ENCODE results near the gene SLC43A2. TPM values are rescaled to one million over a fixed set of nuclear protein-coding genes. Genes with fewer than 3 reads are reported as not detected.

SLC43A2 gene
- total RNA-seq, 1 experiment from 2014 or later: 11.0 TPM

DNA sequence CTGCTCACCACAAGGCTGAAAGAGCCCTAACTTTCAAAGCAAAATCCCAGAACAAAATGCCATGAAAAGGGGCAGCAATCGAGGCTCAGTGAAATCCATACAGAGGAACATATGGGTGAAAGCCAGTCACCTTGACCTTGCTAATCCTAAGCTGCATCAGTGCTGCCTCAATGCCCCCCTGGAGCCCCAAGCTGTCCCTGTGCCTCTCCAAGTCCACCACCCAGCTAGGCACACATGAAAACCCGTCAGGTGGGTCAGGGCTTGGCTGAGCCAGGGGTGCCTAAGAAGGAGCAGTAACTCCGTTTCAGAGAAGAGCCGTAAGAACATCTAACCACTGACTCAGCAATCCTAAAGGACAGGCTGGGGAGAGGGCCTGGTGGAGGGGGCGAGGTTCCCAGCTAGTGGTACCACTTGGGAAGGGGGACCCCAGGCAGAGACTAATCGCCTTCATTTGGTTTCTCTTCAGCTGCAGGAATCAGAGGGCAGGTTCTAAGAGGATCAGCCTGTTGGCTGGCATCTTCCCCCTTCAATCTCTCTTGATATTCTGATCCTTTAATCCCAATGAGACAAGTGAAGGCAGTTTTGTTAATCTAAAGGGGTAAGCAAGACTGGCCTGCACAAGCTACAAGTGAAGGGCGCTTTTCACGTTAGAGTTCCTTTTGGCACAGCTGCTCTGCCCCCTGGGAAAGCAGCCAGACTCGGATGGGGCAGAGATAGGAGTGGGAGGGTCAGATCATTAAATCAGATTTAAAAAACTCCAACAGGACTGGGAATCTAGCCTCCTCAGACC, 73.7 kb downstream of the SLC43A2 start (continued):
- TF ChIP-seq MYBL2 (CRISPR knock-in tag; IDR thresholded peaks at IDR 0.05) (no peak), ZNF232 (CRISPR knock-in tag; IDR thresholded peaks at IDR 0.05) (no peak), MXD4 (CRISPR knock-in tag; IDR thresholded peaks at IDR 0.05; ENCODE audit: borderline replicate concordance) (no peak), ZBTB21 (CRISPR knock-in tag; IDR thresholded peaks at IDR 0.05; ENCODE audit: borderline replicate concordance) (no peak)
- TF ChIP-seq, protein P1, sequence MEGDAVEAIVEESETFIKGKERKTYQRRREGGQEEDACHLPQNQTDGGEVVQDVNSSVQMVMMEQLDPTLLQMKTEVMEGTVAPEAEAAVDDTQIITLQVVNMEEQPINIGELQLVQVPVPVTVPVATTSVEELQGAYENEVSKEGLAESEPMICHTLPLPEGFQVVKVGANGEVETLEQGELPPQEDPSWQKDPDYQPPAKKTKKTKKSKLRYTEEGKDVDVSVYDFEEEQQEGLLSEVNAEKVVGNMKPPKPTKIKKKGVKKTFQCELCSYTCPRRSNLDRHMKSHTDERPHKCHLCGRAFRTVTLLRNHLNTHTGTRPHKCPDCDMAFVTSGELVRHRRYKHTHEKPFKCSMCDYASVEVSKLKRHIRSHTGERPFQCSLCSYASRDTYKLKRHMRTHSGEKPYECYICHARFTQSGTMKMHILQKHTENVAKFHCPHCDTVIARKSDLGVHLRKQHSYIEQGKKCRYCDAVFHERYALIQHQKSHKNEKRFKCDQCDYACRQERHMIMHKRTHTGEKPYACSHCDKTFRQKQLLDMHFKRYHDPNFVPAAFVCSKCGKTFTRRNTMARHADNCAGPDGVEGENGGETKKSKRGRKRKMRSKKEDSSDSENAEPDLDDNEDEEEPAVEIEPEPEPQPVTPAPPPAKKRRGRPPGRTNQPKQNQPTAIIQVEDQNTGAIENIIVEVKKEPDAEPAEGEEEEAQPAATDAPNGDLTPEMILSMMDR (IDR thresholded peaks at IDR 0.05): no peak
- TF ChIP-seq, protein P2, sequence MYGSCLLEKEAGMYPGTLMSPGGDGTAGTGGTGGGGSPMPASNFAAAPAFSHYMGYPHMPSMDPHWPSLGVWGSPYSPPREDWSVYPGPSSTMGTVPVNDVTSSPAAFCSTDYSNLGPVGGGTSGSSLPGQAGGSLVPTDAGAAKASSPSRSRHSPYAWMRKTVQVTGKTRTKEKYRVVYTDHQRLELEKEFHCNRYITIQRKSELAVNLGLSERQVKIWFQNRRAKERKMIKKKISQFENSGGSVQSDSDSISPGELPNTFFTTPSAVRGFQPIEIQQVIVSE (CRISPR knock-in tag; IDR thresholded peaks at IDR 0.05; ENCODE audit: borderline replicate concordance): no peak

DNA sequence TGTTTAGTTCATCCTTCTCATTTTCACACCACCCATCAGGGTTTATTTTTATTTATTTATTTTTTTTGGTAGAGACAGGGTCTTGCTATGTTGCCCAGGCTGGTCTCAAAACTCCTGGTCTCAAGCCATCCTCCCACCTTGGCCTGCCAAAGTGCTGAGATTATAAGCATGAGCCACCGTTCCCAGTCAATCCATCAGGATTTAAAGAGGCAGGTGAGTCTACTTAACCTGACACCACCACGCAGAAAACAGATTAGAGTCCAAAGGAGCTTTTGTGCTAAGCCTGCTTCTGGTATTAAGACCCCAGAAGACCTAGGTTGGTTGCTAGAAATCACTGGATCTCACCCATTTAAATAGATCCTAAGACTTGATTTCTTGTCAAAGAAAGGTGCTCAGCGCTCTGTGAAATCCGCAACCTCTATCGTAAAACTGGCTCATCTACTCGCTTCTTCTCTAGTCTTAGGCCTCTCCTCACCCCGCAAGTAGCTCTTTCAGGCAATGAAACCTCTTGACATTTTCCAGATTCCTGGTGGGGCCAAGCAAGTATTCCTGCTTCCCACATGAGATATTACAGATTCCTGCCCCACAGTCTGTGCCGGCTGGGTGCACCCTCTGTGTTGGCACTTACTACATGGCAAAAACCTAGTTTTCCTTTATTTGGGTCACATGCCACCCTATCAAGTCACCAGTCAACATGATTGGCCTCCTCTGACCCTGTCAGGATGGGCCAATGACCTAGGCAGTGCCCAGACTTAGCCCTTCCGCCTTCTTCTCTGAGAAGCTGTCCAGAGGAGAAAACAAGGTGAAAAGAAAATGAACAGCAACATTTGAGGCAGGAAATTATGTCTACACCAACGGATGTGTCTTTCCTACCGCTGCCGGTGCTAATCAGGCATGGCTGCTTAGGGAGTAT, 75.0 kb downstream of the SLC43A2 start:
- TF ChIP-seq, protein P3, sequence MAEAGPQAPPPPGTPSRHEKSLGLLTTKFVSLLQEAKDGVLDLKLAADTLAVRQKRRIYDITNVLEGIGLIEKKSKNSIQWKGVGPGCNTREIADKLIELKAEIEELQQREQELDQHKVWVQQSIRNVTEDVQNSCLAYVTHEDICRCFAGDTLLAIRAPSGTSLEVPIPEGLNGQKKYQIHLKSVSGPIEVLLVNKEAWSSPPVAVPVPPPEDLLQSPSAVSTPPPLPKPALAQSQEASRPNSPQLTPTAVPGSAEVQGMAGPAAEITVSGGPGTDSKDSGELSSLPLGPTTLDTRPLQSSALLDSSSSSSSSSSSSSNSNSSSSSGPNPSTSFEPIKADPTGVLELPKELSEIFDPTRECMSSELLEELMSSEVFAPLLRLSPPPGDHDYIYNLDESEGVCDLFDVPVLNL (CRISPR knock-in tag; IDR thresholded peaks at IDR 0.05; ENCODE audit: borderline replicate concordance, low read depth): no peak
- TF ChIP-seq EMX1 (CRISPR knock-in tag; IDR thresholded peaks at IDR 0.05): no peak
- no peak for TF ChIP-seq RELA (CRISPR knock-in tag; IDR thresholded peaks at IDR 0.05; ENCODE audit: borderline replicate concordance)
- TF ChIP-seq, protein P4, sequence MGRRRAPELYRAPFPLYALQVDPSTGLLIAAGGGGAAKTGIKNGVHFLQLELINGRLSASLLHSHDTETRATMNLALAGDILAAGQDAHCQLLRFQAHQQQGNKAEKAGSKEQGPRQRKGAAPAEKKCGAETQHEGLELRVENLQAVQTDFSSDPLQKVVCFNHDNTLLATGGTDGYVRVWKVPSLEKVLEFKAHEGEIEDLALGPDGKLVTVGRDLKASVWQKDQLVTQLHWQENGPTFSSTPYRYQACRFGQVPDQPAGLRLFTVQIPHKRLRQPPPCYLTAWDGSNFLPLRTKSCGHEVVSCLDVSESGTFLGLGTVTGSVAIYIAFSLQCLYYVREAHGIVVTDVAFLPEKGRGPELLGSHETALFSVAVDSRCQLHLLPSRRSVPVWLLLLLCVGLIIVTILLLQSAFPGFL (CRISPR knock-in tag; IDR thresholded peaks at IDR 0.05; ENCODE audit: borderline replicate concordance): no peak
- TF ChIP-seq PRRX2 (CRISPR knock-in tag; IDR thresholded peaks at IDR 0.05): no peak
- TF ChIP-seq ZNF423 (CRISPR knock-in tag; IDR thresholded peaks at IDR 0.05): no peak
- TF ChIP-seq IRF2 (CRISPR knock-in tag; IDR thresholded peaks at IDR 0.05; ENCODE audit: borderline replicate concordance, low read depth): no peak
- TF ChIP-seq, protein P5, sequence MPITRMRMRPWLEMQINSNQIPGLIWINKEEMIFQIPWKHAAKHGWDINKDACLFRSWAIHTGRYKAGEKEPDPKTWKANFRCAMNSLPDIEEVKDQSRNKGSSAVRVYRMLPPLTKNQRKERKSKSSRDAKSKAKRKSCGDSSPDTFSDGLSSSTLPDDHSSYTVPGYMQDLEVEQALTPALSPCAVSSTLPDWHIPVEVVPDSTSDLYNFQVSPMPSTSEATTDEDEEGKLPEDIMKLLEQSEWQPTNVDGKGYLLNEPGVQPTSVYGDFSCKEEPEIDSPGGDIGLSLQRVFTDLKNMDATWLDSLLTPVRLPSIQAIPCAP (CRISPR knock-in tag; IDR thresholded peaks at IDR 0.05): no peak
- TF ChIP-seq ZNF232 (CRISPR knock-in tag; IDR thresholded peaks at IDR 0.05): no peak
- no peak for TF ChIP-seq TCF7 (CRISPR knock-in tag; IDR thresholded peaks at IDR 0.05; ENCODE audit: low read depth)
- TF ChIP-seq, protein P6, sequence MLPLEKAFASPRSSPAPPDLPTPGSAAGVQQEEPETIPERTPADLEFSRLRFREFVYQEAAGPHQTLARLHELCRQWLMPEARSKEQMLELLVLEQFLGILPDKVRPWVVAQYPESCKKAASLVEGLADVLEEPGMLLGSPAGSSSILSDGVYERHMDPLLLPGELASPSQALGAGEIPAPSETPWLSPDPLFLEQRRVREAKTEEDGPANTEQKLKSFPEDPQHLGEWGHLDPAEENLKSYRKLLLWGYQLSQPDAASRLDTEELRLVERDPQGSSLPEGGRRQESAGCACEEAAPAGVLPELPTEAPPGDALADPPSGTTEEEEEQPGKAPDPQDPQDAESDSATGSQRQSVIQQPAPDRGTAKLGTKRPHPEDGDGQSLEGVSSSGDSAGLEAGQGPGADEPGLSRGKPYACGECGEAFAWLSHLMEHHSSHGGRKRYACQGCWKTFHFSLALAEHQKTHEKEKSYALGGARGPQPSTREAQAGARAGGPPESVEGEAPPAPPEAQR (CRISPR knock-in tag; IDR thresholded peaks at IDR 0.05): no peak
- no peak for TF ChIP-seq TP53 (CRISPR knock-in tag; IDR thresholded peaks at IDR 0.05)
- no peak for TF ChIP-seq GRHL2 (CRISPR knock-in tag; IDR thresholded peaks at IDR 0.05; ENCODE audit: insufficient replicate concordance, severe bottlenecking)
- TF ChIP-seq, protein P7, sequence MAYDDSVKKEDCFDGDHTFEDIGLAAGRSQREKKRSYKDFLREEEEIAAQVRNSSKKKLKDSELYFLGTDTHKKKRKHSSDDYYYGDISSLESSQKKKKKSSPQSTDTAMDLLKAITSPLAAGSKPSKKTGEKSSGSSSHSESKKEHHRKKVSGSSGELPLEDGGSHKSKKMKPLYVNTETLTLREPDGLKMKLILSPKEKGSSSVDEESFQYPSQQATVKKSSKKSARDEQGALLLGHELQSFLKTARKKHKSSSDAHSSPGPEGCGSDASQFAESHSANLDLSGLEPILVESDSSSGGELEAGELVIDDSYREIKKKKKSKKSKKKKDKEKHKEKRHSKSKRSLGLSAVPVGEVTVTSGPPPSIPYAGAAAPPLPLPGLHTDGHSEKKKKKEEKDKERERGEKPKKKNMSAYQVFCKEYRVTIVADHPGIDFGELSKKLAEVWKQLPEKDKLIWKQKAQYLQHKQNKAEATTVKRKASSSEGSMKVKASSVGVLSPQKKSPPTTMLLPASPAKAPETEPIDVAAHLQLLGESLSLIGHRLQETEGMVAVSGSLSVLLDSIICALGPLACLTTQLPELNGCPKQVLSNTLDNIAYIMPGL (CRISPR knock-in tag; IDR thresholded peaks at IDR 0.05): no peak
- no peak for TF ChIP-seq ZNF219 (CRISPR knock-in tag; IDR thresholded peaks at IDR 0.05; ENCODE audit: borderline replicate concordance)
- no peak for TF ChIP-seq FOXJ3 (CRISPR knock-in tag; IDR thresholded peaks at IDR 0.05; ENCODE audit: borderline replicate concordance)
- TF ChIP-seq NFATC4 (CRISPR knock-in tag; IDR thresholded peaks at IDR 0.05): no peak
- POLR2A ChIA-PET: no interaction called here
- no peak for DNase-seq (ENCODE audit: low spot score)
- ATAC-seq: no peak
- CTCF ChIA-PET: interaction anchor here (0.5 to 1.7 kb wide), 3 partner anchors 21 to 188 kb away, joined by 3 to 7 read pairs (median 6); no protein-coding TSS in a partner anchor
- Mint-ChIP-seq H3K9me3 (no peaks in the 10 kb centered on the region), H3K36me3 (peaks cover 26% of the 10 kb centered on the region), H3K4me1 (0 out of 2 replicates have a peak, but pooled peaks cover 6% of the 10 kb centered on the region), H3K4me3 (no peak overlapping the region), H3K27ac (peak overlapping the region; percentile 59), H3K27me3 (ENCODE audit: low read depth) (no peaks in the 10 kb centered on the region)
